Ishikawa (cell line): ENCODE data around the gene BTBD2.

ENCODE experiments used
- CREB1 ChIP-seq: IDR thresholded peaks from 2 replicates; pipeline ENCODE4 v1.6.1; 2012; ENCODE audit warnings: low read depth
- EP300 ChIP-seq: IDR thresholded peaks from 2 replicates; pipeline ENCODE4 v1.6.1; 2012; ENCODE audit warnings: borderline replicate concordance
- TAF1 ChIP-seq: IDR thresholded peaks from 2 replicates; pipeline ENCODE4 v1.6.1; 2012; ENCODE audit warnings: low read depth, mild to moderate bottlenecking
- TCF12 ChIP-seq: IDR thresholded peaks from 2 replicates; pipeline ENCODE4 v1.6.1; 2012; ENCODE audit warnings: low read depth
- YY1 ChIP-seq: IDR thresholded peaks from 2 replicates; pipeline ENCODE4 v1.6.1; 2012; ENCODE audit warnings: low read depth
- ZBTB7A ChIP-seq: IDR thresholded peaks from 2 replicates; pipeline ENCODE4 v1.6.1; 2012; ENCODE audit warnings: low read depth
- TF ChIP-seq, protein P1 (sequence below): IDR thresholded peaks from 2 replicates; pipeline ENCODE4 v1.6.1; 2012; ENCODE audit warnings: low read depth, mild to moderate bottlenecking
- TF ChIP-seq, protein P2 (sequence below): IDR thresholded peaks from 2 replicates; pipeline ENCODE4 v1.6.1; 2012
- TF ChIP-seq, protein P3 (sequence below): IDR thresholded peaks from 2 replicates; pipeline ENCODE4 v1.6.1; 2012

GRCh38 chr19:1970806-1971502, 44.6 kb downstream of the BTBD2 start:
- TF ChIP-seq, protein P1, sequence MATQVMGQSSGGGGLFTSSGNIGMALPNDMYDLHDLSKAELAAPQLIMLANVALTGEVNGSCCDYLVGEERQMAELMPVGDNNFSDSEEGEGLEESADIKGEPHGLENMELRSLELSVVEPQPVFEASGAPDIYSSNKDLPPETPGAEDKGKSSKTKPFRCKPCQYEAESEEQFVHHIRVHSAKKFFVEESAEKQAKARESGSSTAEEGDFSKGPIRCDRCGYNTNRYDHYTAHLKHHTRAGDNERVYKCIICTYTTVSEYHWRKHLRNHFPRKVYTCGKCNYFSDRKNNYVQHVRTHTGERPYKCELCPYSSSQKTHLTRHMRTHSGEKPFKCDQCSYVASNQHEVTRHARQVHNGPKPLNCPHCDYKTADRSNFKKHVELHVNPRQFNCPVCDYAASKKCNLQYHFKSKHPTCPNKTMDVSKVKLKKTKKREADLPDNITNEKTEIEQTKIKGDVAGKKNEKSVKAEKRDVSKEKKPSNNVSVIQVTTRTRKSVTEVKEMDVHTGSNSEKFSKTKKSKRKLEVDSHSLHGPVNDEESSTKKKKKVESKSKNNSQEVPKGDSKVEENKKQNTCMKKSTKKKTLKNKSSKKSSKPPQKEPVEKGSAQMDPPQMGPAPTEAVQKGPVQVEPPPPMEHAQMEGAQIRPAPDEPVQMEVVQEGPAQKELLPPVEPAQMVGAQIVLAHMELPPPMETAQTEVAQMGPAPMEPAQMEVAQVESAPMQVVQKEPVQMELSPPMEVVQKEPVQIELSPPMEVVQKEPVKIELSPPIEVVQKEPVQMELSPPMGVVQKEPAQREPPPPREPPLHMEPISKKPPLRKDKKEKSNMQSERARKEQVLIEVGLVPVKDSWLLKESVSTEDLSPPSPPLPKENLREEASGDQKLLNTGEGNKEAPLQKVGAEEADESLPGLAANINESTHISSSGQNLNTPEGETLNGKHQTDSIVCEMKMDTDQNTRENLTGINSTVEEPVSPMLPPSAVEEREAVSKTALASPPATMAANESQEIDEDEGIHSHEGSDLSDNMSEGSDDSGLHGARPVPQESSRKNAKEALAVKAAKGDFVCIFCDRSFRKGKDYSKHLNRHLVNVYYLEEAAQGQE = no peak
- TF ChIP-seq TAF1 = no peak
- TF ChIP-seq EP300 = no peak
- no peak for TF ChIP-seq YY1
- TF ChIP-seq, protein P2, sequence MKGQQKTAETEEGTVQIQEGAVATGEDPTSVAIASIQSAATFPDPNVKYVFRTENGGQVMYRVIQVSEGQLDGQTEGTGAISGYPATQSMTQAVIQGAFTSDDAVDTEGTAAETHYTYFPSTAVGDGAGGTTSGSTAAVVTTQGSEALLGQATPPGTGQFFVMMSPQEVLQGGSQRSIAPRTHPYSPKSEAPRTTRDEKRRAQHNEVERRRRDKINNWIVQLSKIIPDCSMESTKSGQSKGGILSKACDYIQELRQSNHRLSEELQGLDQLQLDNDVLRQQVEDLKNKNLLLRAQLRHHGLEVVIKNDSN = no peak
- no peak for TF ChIP-seq ZBTB7A
- TF ChIP-seq CREB1 = no peak
- TF ChIP-seq TCF12 = no peak
- TF ChIP-seq, protein P3, sequence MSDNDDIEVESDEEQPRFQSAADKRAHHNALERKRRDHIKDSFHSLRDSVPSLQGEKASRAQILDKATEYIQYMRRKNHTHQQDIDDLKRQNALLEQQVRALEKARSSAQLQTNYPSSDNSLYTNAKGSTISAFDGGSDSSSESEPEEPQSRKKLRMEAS = no peak
